Measurements from ENCODE around the gene NXPH3.

- TF ChIP-seq SP1 (IDR thresholded peaks at IDR 0.05) = no peak
- no peak for TF ChIP-seq FOXK2 (IDR thresholded peaks at IDR 0.05)
- no peak for TF ChIP-seq FOXA1 (IDR thresholded peaks at IDR 0.05)
- TF ChIP-seq TARDBP (IDR thresholded peaks at IDR 0.05) = no peak
- no peak for TF ChIP-seq ARNT (IDR thresholded peaks at IDR 0.05)
- TF ChIP-seq HDGF (IDR thresholded peaks at IDR 0.05; ENCODE audit: borderline replicate concordance) = no peak
- TF ChIP-seq BHLHE40 (IDR thresholded peaks at IDR 0.05; ENCODE audit: borderline replicate concordance) = no peak
- no peak for TF ChIP-seq FOXM1 (IDR thresholded peaks at IDR 0.05; ENCODE audit: borderline replicate concordance)
- TF ChIP-seq L3MBTL2 (conservative IDR thresholded peaks at IDR 0.05) = no peak
- TF ChIP-seq ZNF384 (IDR thresholded peaks at IDR 0.05) = no peak
- TF ChIP-seq LEF1 (IDR thresholded peaks at IDR 0.05; ENCODE audit: borderline replicate concordance) = no peak
- no peak for TF ChIP-seq SUZ12 (IDR thresholded peaks at IDR 0.05)
- no peak for TF ChIP-seq ELF4 (IDR thresholded peaks at IDR 0.05)
- no peak for TF ChIP-seq CTBP1 (IDR thresholded peaks at IDR 0.05; ENCODE audit: borderline replicate concordance)
These were observed 29.7 kb upstream of the NXPH3 start for GRCh38 chr17:49545806-49546545.

Measured in HEK293T (cell line).